ENCODE results near the gene CNOT8. TPM values are rescaled to one million over a fixed set of nuclear protein-coding genes. Genes with fewer than 3 reads are reported as not detected.

Gene CNOT8
- total and polyA plus RNA-seq, 9 of the 15 experiments (the other 6 are each of a cell fraction or from before 2014, with no cell fraction given): 15.2 to 68.9 (median 52.1) TPM

GRCh38 chr5:154857530-154858296 is 714 bp upstream of the CNOT8 start (continued):
- TF ChIP-seq ARID4B (CRISPR knock-in tag; IDR thresholded peaks at IDR 0.05) (peak; percentile 35; the same call in 1 of the 2 replicates), MEF2D (tag; conservative IDR thresholded peaks at IDR 0.05; ENCODE audit: low read depth) (no peak), JUND (IDR thresholded peaks at IDR 0.05; ENCODE audit: borderline replicate concordance, low read depth, low read length) (peak; percentile 62), JUND (tag; IDR thresholded peaks at IDR 0.05; ENCODE audit: borderline replicate concordance, low read depth, low read length) (no peak), ZNF561 (CRISPR knock-in tag; conservative IDR thresholded peaks at IDR 0.05) (no peak), LCOR (CRISPR knock-in tag; IDR thresholded peaks at IDR 0.05) (no peak), SIN3A (IDR thresholded peaks at IDR 0.05; ENCODE audit: borderline replicate concordance in 2 of 2, control insufficient read depth in 1 of 2, low read depth in 2 of 2, low read length in 2 of 2) (peak; percentile 47 to 86; a peak in 2 of 4 replicates), CCAR2 (IDR thresholded peaks at IDR 0.05; ENCODE audit: low read depth, low read length) (no peak), GTF2A2 (tag; IDR thresholded peaks at IDR 0.05) (no peak), RCOR1 (IDR thresholded peaks at IDR 0.05; ENCODE audit: borderline replicate concordance in 1 of 2, low read depth in 2 of 2, low read length in 2 of 2) (no peak), TARDBP (IDR thresholded peaks at IDR 0.05) (no peak), ZNF586 (CRISPR knock-in tag; conservative IDR thresholded peaks at IDR 0.05) (no peak), ZNF165 (CRISPR knock-in tag; IDR thresholded peaks at IDR 0.05; ENCODE audit: borderline replicate concordance) (no peak), PHTF2 (CRISPR knock-in tag; IDR thresholded peaks at IDR 0.05) (no peak), KLF6 (CRISPR knock-in tag; IDR thresholded peaks at IDR 0.05; ENCODE audit: borderline replicate concordance) (peak; percentile 24; the same call in 1 of the 2 replicates), SAFB2 (IDR thresholded peaks at IDR 0.05; ENCODE audit: borderline replicate concordance, low read depth, low read length, severe bottlenecking) (no peak), ZNF696 (CRISPR knock-in tag; conservative IDR thresholded peaks at IDR 0.05) (no peak)
- TF ChIP-seq, protein P1, sequence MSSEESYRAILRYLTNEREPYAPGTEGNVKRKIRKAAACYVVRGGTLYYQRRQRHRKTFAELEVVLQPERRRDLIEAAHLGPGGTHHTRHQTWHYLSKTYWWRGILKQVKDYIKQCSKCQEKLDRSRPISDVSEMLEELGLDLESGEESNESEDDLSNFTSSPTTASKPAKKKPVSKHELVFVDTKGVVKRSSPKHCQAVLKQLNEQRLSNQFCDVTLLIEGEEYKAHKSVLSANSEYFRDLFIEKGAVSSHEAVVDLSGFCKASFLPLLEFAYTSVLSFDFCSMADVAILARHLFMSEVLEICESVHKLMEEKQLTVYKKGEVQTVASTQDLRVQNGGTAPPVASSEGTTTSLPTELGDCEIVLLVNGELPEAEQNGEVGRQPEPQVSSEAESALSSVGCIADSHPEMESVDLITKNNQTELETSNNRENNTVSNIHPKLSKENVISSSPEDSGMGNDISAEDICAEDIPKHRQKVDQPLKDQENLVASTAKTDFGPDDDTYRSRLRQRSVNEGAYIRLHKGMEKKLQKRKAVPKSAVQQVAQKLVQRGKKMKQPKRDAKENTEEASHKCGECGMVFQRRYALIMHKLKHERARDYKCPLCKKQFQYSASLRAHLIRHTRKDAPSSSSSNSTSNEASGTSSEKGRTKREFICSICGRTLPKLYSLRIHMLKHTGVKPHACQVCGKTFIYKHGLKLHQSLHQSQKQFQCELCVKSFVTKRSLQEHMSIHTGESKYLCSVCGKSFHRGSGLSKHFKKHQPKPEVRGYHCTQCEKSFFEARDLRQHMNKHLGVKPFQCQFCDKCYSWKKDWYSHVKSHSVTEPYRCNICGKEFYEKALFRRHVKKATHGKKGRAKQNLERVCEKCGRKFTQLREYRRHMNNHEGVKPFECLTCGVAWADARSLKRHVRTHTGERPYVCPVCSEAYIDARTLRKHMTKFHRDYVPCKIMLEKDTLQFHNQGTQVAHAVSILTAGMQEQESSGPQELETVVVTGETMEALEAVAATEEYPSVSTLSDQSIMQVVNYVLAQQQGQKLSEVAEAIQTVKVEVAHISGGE (CRISPR knock-in tag; IDR thresholded peaks at IDR 0.05): peak in 1 of 3 experiments; percentile 69; a peak in 1 of 6 replicates
